HEK293T (cell line): Measurements from ENCODE around the gene RPL27.

Experiments used
- BHLHE40 ChIP-seq: fragments of 450-650 bp; IDR thresholded peaks from 2 replicates; pipeline ENCODE4 v1.6.1; 2016; ENCODE audit warnings: mild to moderate bottlenecking, moderate library complexity, borderline replicate concordance
- HDGF ChIP-seq: fragments of 450-650 bp; IDR thresholded peaks from 2 replicates; pipeline ENCODE4 v1.6.1; 2017; ENCODE audit warnings: antibody characterized with exemption, borderline replicate concordance
- SUZ12 ChIP-seq: fragments of 450-650 bp; IDR thresholded peaks from 2 replicates; pipeline ENCODE4 v1.6.1; 2016; ENCODE audit warnings: mild to moderate bottlenecking

DNA sequence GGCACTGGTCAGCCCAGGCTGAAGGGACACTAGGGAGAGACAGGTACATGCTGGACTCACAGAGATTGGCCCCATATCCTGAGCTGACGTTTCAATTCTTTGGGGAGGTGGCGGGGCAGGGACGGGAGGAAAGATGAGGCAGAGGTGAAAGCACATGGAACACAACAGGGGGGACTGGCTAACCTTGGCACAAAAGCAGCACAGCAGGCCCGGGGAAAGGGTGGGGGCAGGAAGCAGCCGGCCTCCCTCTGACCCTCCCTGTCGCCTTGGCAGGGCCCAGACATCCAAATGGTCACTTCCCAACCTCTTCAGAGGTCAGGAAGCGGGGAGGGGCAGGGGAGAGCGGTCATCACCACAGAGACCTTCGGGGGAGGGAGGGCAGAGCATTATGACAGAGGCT is 17.4 kb downstream of the RPL27 start:
- TF ChIP-seq SUZ12 = no peak
- TF ChIP-seq HDGF = no peak
- no peak for TF ChIP-seq BHLHE40
